Panc1 (cell line): ENCODE measurements around the gene MTLN. TPM values are rescaled to one million over a fixed set of nuclear protein-coding genes. Genes with fewer than 3 reads are reported as not detected.
"Not testable (repeated sequence)": the region's sequence is repeated elsewhere in the genome, so short reads cannot be mapped to it uniquely, and the experiment has no call there.

Experiments
- ATAC-seq: fragments of 200-7000 bp; cut with Tn5 transposase; 2 replicates; pipeline ENCODE4 v1.9.1; 2020; ENCODE audit warnings: mild to moderate bottlenecking, moderate library complexity
- BruUV-seq: library from RNA; stranded (reverse); fragments of 400-500 nt; replicated peaks from 2 replicates; lab custom pipeline; 2021; lab: Mats Ljungman, UMichigan
- CTCF ChIA-PET: fragments of 300-600 bp; sonication (Branson Sonifier 250); formaldehyde crosslinking; loops from one replicate; lab custom pipeline; 2022; ENCODE audit warnings: antibody characterized with exemption; lab: Charles Lee
- POLR2A ChIA-PET: fragments of 300-600 bp; sonication (Branson Sonifier 250); formaldehyde crosslinking; loops from one replicate; lab custom pipeline; 2022; ENCODE audit warnings: antibody characterized with exemption; lab: Charles Lee
- DNase-seq: peaks from one replicate; pipeline ENCODE4 v3.0.0-alpha.2; 2010; ENCODE audit warnings: low read depth, low spot score
- H3K27ac ChIP-seq: 2 replicates; pipeline ENCODE4 v1.5.1; 2011; ENCODE audit warnings: mild to moderate bottlenecking, low read length, inconsistent platforms
- H3K27me3 ChIP-seq: fragments of 200-500 bp; sonication (Bioruptor generic); 2 replicates; pipeline ENCODE4 v1.6.0; 2014; ENCODE audit warnings: low read length, inconsistent platforms; ENCODE audit not compliant: control insufficient read depth, insufficient read depth
- H3K36me3 ChIP-seq: fragments of 200-500 bp; sonication (Bioruptor generic); 2 replicates; pipeline ENCODE4 v1.5.1; 2014; ENCODE audit warnings: inconsistent platforms, mild to moderate bottlenecking, low read length, moderate library complexity; ENCODE audit not compliant: control insufficient read depth, insufficient read depth
- H3K4me1 ChIP-seq: 2 replicates; pipeline ENCODE4 v1.5.1; 2011; ENCODE audit warnings: inconsistent platforms, mild to moderate bottlenecking, low read length, moderate library complexity; ENCODE audit not compliant: control insufficient read depth, insufficient read depth
- H3K4me3 ChIP-seq, 2 experiments: 2 replicates each; pipeline ENCODE4 v1.5.1; 2011 to 2012; ENCODE audit warnings: low read depth in 2 of 2, low read length in 2 of 2, mild to moderate bottlenecking in 2 of 2, inconsistent platforms in 1 of 2, moderate library complexity in 1 of 2
- H3K9me3 ChIP-seq: fragments of 200-500 bp; sonication (Bioruptor generic); 2 replicates; pipeline ENCODE4 v1.5.1; 2014; ENCODE audit warnings: low read depth, mild to moderate bottlenecking, inconsistent platforms, low read length, moderate library complexity; ENCODE audit not compliant: control insufficient read depth, insufficient read depth
- POLR2AphosphoS5 ChIP-seq: IDR thresholded peaks from 2 replicates; pipeline ENCODE4 v1.6.1; 2012; ENCODE audit warnings: mild to moderate bottlenecking, low read depth, low read length, moderate library complexity
- REST ChIP-seq, 2 experiments: IDR thresholded peaks; 2 replicates each; pipeline ENCODE4 v1.6.1; 2011 to 2012; ENCODE audit warnings: low read depth in 2 of 2, control low read depth in 1 of 2, low read length in 1 of 2, mild to moderate bottlenecking in 1 of 2, moderate library complexity in 1 of 2; ENCODE audit not compliant: insufficient read depth in 1 of 2
- SIN3A ChIP-seq: IDR thresholded peaks from 2 replicates; pipeline ENCODE4 v1.6.1; 2012; ENCODE audit warnings: low read depth, mild to moderate bottlenecking, low read length, moderate library complexity, borderline replicate concordance; ENCODE audit not compliant: insufficient read depth
- TCF7L2 ChIP-seq: IDR thresholded peaks from 2 replicates; pipeline ENCODE4 v1.6.1; 2011; ENCODE audit warnings: mild to moderate bottlenecking, low read depth, low read length, inconsistent platforms
- in situ Hi-C: cut with HindIII; loops from 2 replicates; pipeline ENCODE4 v1.10.0; 2016; ENCODE audit warnings: low sequenced_read_pairs, low pct_unique_long_range_greater_than_20kb
- intact Hi-C: fragments of 100-400 bp; cut with micrococcal nuclease; formaldehyde crosslinking; loops from one replicate; pipeline ENCODE4 v1.10.0; 2022; ENCODE audit not compliant: unreplicated experiment
- total RNA-seq: library from RNA; stranded (reverse); gene quantifications from one replicate; pipeline ENCODE4 v1.2.1, GENCODE V29; 2021; ENCODE audit not compliant: unreplicated experiment
- TF ChIP-seq, protein P1 (sequence below): fragments of 450-650 bp; IDR thresholded peaks from 2 replicates; pipeline ENCODE4 v1.5.1; 2017; ENCODE audit warnings: mild to moderate bottlenecking

The MTLN gene
- total RNA-seq, 1 experiment from 2014 or later = 84.3 TPM

- ATAC-seq (no peak), DNase-seq (no peak)
- POLR2A ChIA-PET = no interaction called here
- Histone ChIP-seq H3K27ac (no peak overlapping the region), H3K9me3 (peaks cover 8% of the 10 kb centered on the region; the same call in 1 of the 2 replicates), H3K27me3 (no peaks in the 10 kb centered on the region), H3K36me3 (no peaks in the 10 kb centered on the region; the same call in 1 of the 2 replicates), H3K4me1 (peaks cover 5% of the 10 kb centered on the region; the same call in 1 of the 2 replicates), H3K4me3 (no peak overlapping the region)
- TF ChIP-seq REST (IDR thresholded peaks at IDR 0.05; ENCODE audit: insufficient read depth in 1 of 2, low read depth in 2 of 2, low read length in 1 of 2) = no peak
- no peak for TF ChIP-seq SIN3A
- TF ChIP-seq POLR2AphosphoS5 = no peak
- no peak for TF ChIP-seq TCF7L2
- TF ChIP-seq, protein P1, sequence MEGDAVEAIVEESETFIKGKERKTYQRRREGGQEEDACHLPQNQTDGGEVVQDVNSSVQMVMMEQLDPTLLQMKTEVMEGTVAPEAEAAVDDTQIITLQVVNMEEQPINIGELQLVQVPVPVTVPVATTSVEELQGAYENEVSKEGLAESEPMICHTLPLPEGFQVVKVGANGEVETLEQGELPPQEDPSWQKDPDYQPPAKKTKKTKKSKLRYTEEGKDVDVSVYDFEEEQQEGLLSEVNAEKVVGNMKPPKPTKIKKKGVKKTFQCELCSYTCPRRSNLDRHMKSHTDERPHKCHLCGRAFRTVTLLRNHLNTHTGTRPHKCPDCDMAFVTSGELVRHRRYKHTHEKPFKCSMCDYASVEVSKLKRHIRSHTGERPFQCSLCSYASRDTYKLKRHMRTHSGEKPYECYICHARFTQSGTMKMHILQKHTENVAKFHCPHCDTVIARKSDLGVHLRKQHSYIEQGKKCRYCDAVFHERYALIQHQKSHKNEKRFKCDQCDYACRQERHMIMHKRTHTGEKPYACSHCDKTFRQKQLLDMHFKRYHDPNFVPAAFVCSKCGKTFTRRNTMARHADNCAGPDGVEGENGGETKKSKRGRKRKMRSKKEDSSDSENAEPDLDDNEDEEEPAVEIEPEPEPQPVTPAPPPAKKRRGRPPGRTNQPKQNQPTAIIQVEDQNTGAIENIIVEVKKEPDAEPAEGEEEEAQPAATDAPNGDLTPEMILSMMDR = no peak
- BruUV-seq = no TSS peak
- intact Hi-C loops = no loop called here
- in situ Hi-C loops = no loop called here
- CTCF ChIA-PET = no interaction called here
These were observed 3.3 kb upstream of the MTLN start for GRCh38 chr2:110215566-110216158.

- no peak for ATAC-seq
- intact Hi-C loops = no loop called here
- Histone ChIP-seq H3K4me3 (no peak overlapping the region), H3K9me3 (peaks cover 8% of the 10 kb centered on the region; the same call in 1 of the 2 replicates), H3K36me3 (no peaks in the 10 kb centered on the region; the same call in 1 of the 2 replicates), H3K4me1 (peaks cover 5% of the 10 kb centered on the region; the same call in 1 of the 2 replicates), H3K27ac (no peak overlapping the region), H3K27me3 (no peaks in the 10 kb centered on the region)
- no TSS peak for BruUV-seq
- no peak for TF ChIP-seq TCF7L2
- TF ChIP-seq, protein P1 = no peak
- TF ChIP-seq SIN3A = no peak
- no peak for TF ChIP-seq POLR2AphosphoS5
- no peak for TF ChIP-seq REST (IDR thresholded peaks at IDR 0.05; ENCODE audit: insufficient read depth in 1 of 2, low read depth in 2 of 2, low read length in 1 of 2)
- ChIA-PET CTCF (no interaction called here), POLR2A (no interaction called here)
- no peak for DNase-seq
- in situ Hi-C loops = no loop called here
These were observed 2.7 kb upstream of the MTLN start for GRCh38 chr2:110215091-110215490.

DNA sequence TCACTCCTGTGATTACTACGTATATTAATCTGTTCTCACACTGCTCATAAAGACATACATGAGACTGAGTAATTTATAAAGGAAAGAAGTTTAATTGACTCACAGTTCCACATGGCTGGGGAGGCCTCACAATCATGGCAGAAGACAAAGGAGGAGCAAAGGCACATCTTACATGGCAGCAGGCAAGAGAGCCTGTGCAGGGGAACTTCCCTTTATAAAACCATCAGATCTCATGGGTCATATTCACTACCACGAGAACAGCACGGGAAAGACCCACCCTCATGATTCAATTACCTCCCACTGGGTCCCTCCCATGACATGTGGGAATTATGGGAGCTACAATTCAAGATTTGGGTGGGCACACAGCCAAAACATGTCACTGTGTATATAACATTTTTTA is 1.2 kb upstream of the MTLN start:
- H3K27me3 ChIP-seq, DNase-seq, H3K36me3 ChIP-seq, intact Hi-C loops, POLR2A ChIA-PET, H3K27ac ChIP-seq, BruUV-seq, H3K9me3 ChIP-seq, in situ Hi-C loops, H3K4me3 ChIP-seq, CTCF ChIA-PET, H3K4me1 ChIP-seq, ATAC-seq: not testable (repeated sequence)
